Measurements from ENCODE around the gene COL1A2.

The COL1A2 gene

DNA sequence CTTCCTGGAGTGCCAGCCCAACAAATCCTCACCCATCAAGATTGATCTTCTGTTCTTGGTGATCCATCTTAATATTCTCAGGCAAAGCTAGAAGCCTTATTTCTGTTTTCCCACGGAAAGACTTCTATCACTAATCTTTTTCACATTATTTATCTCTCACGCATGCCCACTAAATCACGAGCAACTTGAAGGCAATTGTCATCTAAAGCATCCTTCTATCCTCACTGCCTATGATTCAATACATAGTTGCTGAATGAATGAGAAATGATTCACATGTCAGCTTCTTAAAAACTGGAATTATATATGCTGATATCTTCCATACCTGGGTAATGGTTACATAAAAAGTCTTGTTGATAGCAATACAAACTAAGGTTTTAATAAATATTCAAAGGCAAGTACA is 12.6 kb upstream of the COL1A2 start:
- no peak for DNase-seq (ENCODE audit: extremely low read depth in 1 of 2, low read depth in 1 of 2)

DNA sequence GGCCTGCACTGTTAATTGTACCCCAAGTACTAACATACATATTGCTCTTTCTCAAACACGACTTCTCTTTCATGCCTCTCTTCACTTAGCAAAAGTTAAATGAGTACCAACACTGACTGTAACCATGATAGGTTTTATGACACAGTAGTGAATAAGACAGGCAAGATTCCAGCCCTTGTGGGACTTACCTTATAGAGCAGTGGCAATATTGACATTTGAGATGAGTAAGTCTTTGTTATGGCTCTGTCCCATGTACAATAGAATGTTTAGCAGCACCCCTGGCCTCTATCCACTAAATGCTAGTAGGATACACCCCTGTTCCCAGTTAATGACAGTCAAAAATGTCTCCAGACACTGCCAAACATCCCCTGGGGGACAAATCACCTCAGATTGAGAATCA is 11.9 kb upstream of the COL1A2 start:
- DNase-seq (ENCODE audit: extremely low read depth in 1 of 2, low read depth in 1 of 2), result no peak

DNA sequence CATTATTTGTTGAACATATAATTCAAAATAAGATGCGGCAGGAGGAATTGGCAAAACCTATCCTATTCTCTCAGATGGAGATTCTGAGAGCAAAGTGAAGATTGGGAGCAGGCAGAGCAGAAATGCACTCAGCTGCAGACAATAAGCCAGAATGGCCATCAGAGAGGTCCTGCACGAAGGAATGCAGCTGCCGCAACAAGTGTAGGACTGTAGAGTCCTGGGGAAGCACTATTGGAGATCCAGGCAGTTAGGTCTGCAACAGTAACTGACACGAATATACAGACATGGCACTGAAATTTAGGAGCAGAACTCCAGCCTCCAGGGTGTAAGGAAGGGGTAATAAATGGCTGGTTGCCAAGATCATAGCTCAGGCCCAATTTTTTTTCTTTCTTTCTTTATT is 10.4 kb upstream of the COL1A2 start:
- DNase-seq (ENCODE audit: extremely low read depth in 1 of 2, low read depth in 1 of 2), result no peak

DNA sequence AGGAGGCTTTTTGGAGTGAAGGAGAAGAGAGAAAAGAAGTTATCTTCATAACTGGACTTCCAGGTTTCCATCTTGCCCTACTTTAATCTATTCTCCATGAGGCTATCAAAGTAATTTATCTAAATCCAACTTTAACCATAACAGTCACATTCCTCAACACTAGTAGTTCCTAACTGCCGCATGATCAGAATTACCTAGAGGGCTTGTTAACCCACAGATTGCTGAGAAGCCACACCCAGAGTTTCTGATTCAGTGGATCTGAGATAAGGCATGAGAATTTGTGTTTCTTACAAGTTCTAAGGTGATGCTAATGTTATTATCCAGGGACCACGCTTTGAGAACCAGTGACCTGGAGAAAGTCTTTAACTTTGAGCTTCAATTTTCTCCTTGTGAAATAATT is 8.3 kb upstream of the COL1A2 start:
- no peak for DNase-seq (ENCODE audit: extremely low read depth in 1 of 2, low read depth in 1 of 2)

GRCh38 chr7:94388540-94388939 is 6.2 kb upstream of the COL1A2 start:
- no peak for DNase-seq (ENCODE audit: extremely low read depth in 1 of 2, low read depth in 1 of 2)

DNA sequence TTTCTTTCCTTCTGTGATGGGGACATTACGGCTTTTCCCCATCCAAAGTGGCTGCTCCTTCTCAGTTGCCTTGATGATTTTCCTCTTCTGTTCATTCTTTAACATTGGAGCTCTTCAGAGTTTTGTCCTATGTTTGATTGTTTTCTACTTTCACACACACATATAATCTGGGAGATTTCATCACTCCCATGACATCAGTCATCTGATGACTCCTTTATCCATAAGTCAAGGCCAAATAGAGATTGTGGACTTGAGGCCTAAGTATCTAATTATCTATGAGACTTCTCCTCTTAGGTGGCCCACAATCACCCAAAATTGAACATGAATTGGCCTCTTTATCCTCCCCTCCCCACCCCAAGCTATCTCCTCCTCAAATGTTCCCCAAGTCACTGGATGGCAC is 5.3 kb upstream of the COL1A2 start:
- no peak for DNase-seq (ENCODE audit: extremely low read depth in 1 of 2, low read depth in 1 of 2)

- no peak for DNase-seq (ENCODE audit: extremely low read depth in 1 of 2, low read depth in 1 of 2)
These were observed 2.8 kb upstream of the COL1A2 start for GRCh38 chr7:94391726-94392392.

GRCh38 chr7:94392393-94392786 is 2.3 kb upstream of the COL1A2 start:
- DNase-seq (ENCODE audit: extremely low read depth in 1 of 2, low read depth in 1 of 2), result no peak

DNA sequence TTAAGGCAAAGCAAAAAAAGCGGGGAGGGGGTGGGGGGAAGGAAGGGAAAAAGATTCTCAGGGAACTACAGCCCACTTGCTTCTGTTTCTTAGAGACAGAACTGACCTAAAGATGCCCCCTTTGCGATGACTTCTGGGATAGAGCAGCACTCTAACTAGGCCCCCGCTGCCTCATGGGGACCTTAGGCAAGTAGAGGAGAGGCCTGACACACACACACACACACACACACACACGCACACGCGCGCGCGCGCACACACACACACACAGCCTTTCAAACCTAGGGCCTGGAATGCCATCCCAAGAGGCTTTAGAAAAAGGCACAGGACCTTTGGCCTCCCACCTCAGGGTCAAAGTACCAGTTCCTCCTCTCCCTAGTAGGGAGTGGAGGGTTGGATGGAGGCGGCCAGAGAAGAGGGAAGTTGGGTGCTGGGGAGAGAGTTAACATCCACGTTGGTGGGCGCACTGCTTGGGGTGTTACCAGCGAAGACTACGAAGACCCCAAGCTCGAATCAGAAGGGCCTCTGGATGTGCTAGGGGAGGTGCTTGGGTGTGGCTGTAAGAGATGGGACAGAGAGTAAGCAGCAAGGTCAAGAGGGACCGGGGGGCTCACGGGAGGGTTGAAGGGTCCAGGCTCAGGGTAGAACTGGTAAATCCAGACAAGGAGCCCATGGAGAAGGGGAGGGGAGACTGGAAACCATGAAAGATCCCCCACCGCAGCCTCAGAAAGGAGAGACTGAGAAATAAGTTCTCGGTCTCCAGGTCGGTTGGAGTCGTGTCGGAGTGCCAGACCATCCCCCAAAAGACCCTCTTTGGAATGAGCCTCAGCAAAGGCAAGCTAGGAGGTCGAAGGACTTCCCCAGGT is 1.2 kb upstream of the COL1A2 start:
- DNase-seq (ENCODE audit: extremely low read depth in 1 of 2, low read depth in 1 of 2), result no peak

DNA sequence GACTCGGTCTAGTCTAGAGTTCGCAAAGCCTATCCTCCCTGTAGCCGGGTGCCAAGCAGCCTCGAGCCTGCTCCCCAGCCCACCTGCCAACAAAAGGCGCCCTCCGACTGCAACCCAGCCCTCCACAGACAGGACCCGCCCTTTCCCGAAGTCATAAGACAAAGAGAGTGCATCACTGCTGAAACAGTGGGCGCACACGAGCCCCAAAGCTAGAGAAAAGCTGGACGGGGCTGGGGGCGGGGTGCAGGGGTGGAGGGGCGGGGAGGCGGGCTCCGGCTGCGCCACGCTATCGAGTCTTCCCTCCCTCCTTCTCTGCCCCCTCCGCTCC is 622 bp upstream of the COL1A2 start:
- no peak for DNase-seq (ENCODE audit: extremely low read depth in 1 of 2, low read depth in 1 of 2)

DNA sequence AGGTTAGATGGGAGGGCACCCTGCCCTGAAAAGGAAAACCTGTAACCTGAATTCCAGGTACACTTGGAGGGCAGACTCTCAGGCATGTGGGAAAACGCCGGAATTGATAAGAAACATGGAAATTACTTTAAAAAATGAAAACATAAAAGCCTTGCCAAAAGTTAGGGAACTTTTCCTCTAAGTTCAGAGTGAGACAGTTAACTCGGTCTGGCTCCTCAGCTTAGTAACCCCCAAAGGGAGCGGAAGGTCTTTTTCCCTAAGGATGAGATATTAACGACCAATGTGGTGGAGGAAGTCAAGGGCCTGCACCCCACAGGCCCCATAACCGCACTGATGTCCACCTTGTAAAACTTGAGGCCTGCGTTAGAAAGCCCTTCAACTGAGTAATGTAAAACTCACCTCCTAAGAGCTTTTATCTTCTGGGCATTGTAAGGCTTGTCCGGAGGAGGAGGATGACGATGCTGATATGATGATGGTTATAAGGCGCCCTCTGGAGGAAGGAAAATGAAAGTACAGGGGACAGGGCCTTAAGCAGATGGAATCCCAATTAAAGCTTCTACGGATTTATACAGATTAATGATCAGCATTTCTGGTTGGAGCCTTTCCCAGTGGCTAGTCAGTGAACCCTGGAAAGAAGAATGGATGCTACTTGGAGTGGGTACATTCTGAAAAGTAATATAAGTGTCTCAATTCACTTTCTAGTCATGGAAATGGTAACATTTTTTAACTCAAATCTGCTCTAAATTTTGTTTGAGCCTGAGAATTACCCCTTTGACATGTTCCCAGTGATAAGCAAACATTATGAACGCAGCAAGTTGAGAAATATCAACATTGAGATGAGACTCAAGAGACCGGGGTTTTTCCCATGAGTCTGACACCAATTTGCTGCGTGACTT is 694 bp downstream of the COL1A2 start:
- no peak for DNase-seq (ENCODE audit: extremely low read depth in 1 of 2, low read depth in 1 of 2)

DNA sequence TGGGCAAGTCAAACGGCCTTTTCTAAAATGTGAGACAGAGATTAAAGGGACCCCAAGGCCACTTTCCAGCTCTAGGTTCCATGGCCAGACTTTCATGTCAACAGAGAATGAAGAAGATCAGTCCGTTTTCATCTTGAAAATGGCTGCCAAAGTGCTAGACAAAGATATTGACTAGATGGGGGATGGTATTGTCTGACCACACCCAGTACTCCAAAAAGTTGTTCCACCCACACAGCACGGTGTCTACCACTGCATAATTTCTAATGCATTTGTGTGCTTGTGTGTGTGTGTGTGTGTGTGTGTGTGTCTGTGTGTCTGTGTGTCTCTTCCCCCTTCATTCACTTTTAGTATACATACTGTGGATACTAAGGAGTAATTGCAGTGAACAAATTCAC is 1.3 kb downstream of the COL1A2 start:
- no peak for DNase-seq (ENCODE audit: extremely low read depth in 1 of 2, low read depth in 1 of 2)

GRCh38 chr7:94396596-94396995 is 1.9 kb downstream of the COL1A2 start:
- no peak for DNase-seq (ENCODE audit: extremely low read depth in 1 of 2, low read depth in 1 of 2)

DNA sequence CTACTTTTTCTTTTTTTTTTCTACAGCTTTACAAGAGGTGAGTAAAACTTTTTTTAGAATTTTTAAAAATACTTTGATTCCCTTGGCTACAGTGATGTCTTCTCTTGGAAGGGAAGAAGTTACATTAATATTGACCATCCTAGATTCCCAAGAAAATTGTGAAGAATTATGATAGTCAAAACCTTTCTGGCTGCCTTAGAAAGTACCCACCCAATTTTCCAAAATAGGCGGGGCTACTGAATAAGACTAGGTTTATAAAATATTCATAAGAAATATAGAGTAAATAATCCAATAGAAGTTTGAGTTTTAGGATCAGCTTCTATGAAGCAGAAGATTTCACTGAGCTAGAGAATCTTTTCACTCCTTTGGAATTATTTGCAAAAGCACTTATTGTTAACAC is 3.0 kb downstream of the COL1A2 start:
- DNase-seq (ENCODE audit: extremely low read depth in 1 of 2, low read depth in 1 of 2), result no peak

- DNase-seq (ENCODE audit: extremely low read depth in 1 of 2, low read depth in 1 of 2), result no peak
These were observed 4.1 kb downstream of the COL1A2 start for GRCh38 chr7:94398841-94399240.

GRCh38 chr7:94400022-94400421 is 5.3 kb downstream of the COL1A2 start:
- DNase-seq (ENCODE audit: extremely low read depth in 1 of 2, low read depth in 1 of 2), result no peak

- DNase-seq (ENCODE audit: extremely low read depth in 1 of 2, low read depth in 1 of 2), result no peak
These were observed 6.1 kb downstream of the COL1A2 start for GRCh38 chr7:94400643-94401427.

DNA sequence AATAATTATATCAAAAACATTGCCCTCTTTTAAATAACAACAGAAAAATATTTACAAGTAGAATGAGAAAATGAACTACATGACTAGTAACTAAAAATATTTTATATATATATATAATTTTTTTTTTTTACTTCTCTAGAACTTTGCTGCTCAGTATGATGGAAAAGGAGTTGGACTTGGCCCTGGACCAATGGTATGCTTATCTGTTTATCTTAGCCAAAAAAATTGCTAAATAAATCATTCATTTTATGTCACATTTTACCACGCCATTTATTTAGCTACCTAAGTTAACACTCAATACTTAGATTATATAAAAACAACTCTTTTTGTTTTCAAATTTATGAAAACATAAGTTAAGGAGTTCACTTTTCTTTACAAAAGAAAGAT is 6.7 kb downstream of the COL1A2 start:
- no peak for DNase-seq (ENCODE audit: extremely low read depth in 1 of 2, low read depth in 1 of 2)

GRCh38 chr7:94403546-94403945 is 8.9 kb downstream of the COL1A2 start:
- no peak for DNase-seq (ENCODE audit: extremely low read depth in 1 of 2, low read depth in 1 of 2)

DNA sequence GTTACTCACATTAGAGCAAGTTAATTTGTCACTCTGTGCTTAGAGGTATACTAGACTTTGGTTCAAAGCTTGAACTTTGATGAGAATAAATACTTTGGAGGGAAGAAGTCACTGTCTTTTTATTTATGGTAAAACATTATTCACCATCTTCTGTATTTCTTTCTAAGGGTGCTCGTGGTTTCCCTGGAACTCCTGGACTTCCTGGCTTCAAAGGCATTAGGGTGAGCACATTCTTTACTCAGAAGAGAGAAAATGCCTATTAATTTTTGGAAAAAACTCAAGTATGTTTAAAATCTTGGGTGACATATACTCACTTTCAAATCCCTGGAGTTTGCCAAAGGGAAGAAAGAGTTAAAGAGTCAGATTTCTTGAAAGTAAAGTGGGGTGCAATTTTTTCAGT is 10.8 kb downstream of the COL1A2 start:
- no peak for DNase-seq (ENCODE audit: extremely low read depth in 1 of 2, low read depth in 1 of 2)

GRCh38 chr7:94406696-94407095 is 12.0 kb downstream of the COL1A2 start:
- no peak for DNase-seq (ENCODE audit: extremely low read depth in 1 of 2, low read depth in 1 of 2)
